Neural cell (in vitro differentiated cells): Measurements from ENCODE around the gene SKA3. TPM values are rescaled to one million over a fixed set of nuclear protein-coding genes. Genes with fewer than 3 reads are reported as not detected.

Experiments
- H2AFZ ChIP-seq: fragments of 200-600, 300-800 bp; sonication (generic), shearing (Covaris generic); 2 replicates; pipeline ENCODE4 v1.6.0; 2014; ENCODE audit warnings: low read depth, mild to moderate bottlenecking, antibody characterized with exemption, low read length, moderate library complexity
- H3F3A ChIP-seq: fragments of 200-600 bp; shearing (Covaris generic); 2 replicates; pipeline ENCODE4 v1.6.1; 2016; ENCODE audit warnings: mild to moderate bottlenecking, moderate library complexity, mixed read lengths, antibody characterized with exemption, low read length; ENCODE audit not compliant: insufficient read depth, poor library complexity, severe bottlenecking
- H3K27ac ChIP-seq: fragments of 200-600, 300-800 bp; sonication (generic), shearing (Covaris generic); 2 replicates; pipeline ENCODE4 v1.5.1; 2014; ENCODE audit warnings: mild to moderate bottlenecking, low read length, moderate library complexity
- H3K27me3 ChIP-seq: fragments of 300-800, 200-600 bp; sonication (generic), shearing (Covaris generic); 2 replicates; pipeline ENCODE4 v1.6.0; 2014; ENCODE audit warnings: mild to moderate bottlenecking, low read depth, low read length, moderate library complexity; ENCODE audit not compliant: insufficient read depth
- H3K36me3 ChIP-seq: fragments of 300-800, 200-600 bp; sonication (generic), shearing (Covaris generic); 2 replicates; pipeline ENCODE4 v1.5.1; 2014; ENCODE audit warnings: mild to moderate bottlenecking, antibody characterized with exemption, low read length, moderate library complexity; ENCODE audit not compliant: insufficient read depth
- H3K4me2 ChIP-seq: fragments of 300-800, 200-600 bp; sonication (generic), shearing (Covaris generic); 2 replicates; pipeline ENCODE4 v1.6.0; 2014; ENCODE audit warnings: mild to moderate bottlenecking, low read length
- H3K4me3 ChIP-seq: fragments of 300-800, 200-600 bp; sonication (generic), shearing (Covaris generic); 2 replicates; pipeline ENCODE4 v1.5.1; 2014; ENCODE audit warnings: mild to moderate bottlenecking, low read length, moderate library complexity
- H3K79me2 ChIP-seq: fragments of 200-600 bp; shearing (Covaris generic); replicated peaks from 2 replicates; pipeline ENCODE4 v1.6.0; 2014; ENCODE audit warnings: mild to moderate bottlenecking, low read length, moderate library complexity; ENCODE audit not compliant: insufficient read depth
- H3K9ac ChIP-seq: fragments of 300-800, 200-600 bp; sonication (generic), shearing (Covaris generic); 2 replicates; pipeline ENCODE4 v1.6.1; 2016; ENCODE audit warnings: mild to moderate bottlenecking, low read length, mixed read lengths
- H3K9me2 ChIP-seq: fragments of 200-600 bp; shearing (Covaris generic); 2 replicates; pipeline ENCODE4 v1.6.1; 2016; ENCODE audit warnings: mild to moderate bottlenecking, low read length, mixed read lengths; ENCODE audit not compliant: insufficient read depth
- H3K9me3 ChIP-seq: fragments of 200-600, 300-800 bp; sonication (generic), shearing (Covaris generic); 2 replicates; pipeline ENCODE4 v1.6.1; 2016; ENCODE audit warnings: mild to moderate bottlenecking, mixed run types, low read length, moderate library complexity, mixed read lengths
- H4K20me1 ChIP-seq: fragments of 200-600 bp; shearing (Covaris generic); 2 replicates; pipeline ENCODE4 v1.6.1; 2016; ENCODE audit warnings: mild to moderate bottlenecking, mixed run types; ENCODE audit not compliant: insufficient read depth
- CTCF ChIP-seq: fragments of 450-650 bp; IDR thresholded peaks from 2 replicates; pipeline ENCODE4 v1.5.1; 2014; ENCODE audit warnings: antibody characterized with exemption, mild to moderate bottlenecking, moderate library complexity; ENCODE audit not compliant: poor library complexity, severe bottlenecking
- EP300 ChIP-seq: fragments of 450-650 bp; conservative IDR thresholded peaks from 2 replicates; pipeline ENCODE4 v1.6.1; 2014; ENCODE audit warnings: antibody characterized with exemption, mild to moderate bottlenecking, moderate library complexity; ENCODE audit not compliant: poor library complexity, severe bottlenecking
- EZH2 ChIP-seq: fragments of 200-600, 300-800 bp; shearing (Covaris generic), sonication (generic); IDR thresholded peaks from 2 replicates; pipeline ENCODE4 v1.6.1; 2014; ENCODE audit warnings: antibody characterized with exemption, low read length, borderline replicate concordance, mild to moderate bottlenecking; ENCODE audit not compliant: insufficient read depth, poor library complexity, severe bottlenecking
- MXI1 ChIP-seq: fragments of 450-650 bp; conservative IDR thresholded peaks from 2 replicates; pipeline ENCODE4 v1.6.1; 2014; ENCODE audit warnings: antibody characterized with exemption, mild to moderate bottlenecking; ENCODE audit not compliant: poor library complexity, severe bottlenecking
- POLR2AphosphoS5 ChIP-seq: IDR thresholded peaks from 2 replicates; pipeline ENCODE4 v1.6.1; 2012
- RAD21 ChIP-seq: fragments of 450-650 bp; conservative IDR thresholded peaks from 2 replicates; pipeline ENCODE4 v1.6.1; 2014; ENCODE audit warnings: antibody characterized with exemption, mild to moderate bottlenecking, moderate library complexity
- REST ChIP-seq: IDR thresholded peaks from 2 replicates; pipeline ENCODE4 v1.6.1; 2012; ENCODE audit warnings: borderline replicate concordance
- SMC3 ChIP-seq: fragments of 450-650 bp; conservative IDR thresholded peaks from 2 replicates; pipeline ENCODE4 v1.6.1; 2014; ENCODE audit warnings: antibody characterized with exemption, mild to moderate bottlenecking, moderate library complexity; ENCODE audit not compliant: poor library complexity
- TAF1 ChIP-seq: IDR thresholded peaks from 2 replicates; pipeline ENCODE4 v1.6.1; 2012; ENCODE audit warnings: low read depth
- polyA plus RNA-seq: library from polyadenylated mRNA; depleted of rRNA; stranded (reverse); fragments of >200 nt; gene quantifications from 2 replicates; pipeline ENCODE4 v1.2.3, GENCODE V29; 2014

The SKA3 gene
- polyA plus RNA-seq, 1 donor from 2014 or later, result 1.3 TPM

DNA sequence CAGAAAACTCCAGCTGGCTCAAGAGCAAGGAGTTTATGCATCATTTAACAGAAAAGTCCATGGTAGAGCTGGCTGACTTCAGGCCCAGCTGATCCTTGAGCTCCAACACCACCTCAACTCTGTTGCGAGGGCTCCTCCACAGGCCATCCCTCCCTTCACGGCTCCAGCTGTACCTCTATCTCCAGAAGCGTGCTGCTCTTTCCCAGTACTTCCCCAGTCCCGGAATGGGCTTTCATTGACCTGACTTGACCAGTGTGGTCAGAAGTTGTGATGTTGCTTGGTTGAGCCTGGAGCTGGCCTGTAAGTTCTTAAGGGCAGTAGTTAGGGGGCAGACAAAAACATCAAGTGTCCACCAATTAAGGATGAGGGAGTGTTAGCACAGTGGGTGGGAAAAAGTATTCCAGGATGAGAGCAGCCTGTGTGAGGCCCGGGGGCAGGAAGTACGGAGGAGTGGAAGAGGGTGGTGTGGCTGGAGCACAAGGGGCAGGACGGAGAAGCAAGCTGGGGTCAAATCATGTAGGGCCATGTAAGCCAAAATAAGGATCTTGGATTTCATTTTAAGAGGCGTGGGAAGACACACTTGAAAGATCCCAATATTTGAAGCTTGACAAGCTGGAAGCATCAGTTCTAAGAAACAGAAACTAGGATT lies 24.0 kb downstream of the SKA3 start:
- Histone ChIP-seq H2AFZ (no peak overlapping the region), H3K9me2 (no peaks in the 10 kb centered on the region), H3F3A (no peaks in the 10 kb centered on the region), H3K4me3 (no peak overlapping the region), H4K20me1 (no peaks in the 10 kb centered on the region), H3K9ac (no peak overlapping the region), H3K9me3 (no peaks in the 10 kb centered on the region), H3K27me3 (no peaks in the 10 kb centered on the region), H3K27ac (no peak overlapping the region), H3K79me2 (no peaks in the 10 kb centered on the region), H3K36me3 (no peaks in the 10 kb centered on the region), H3K4me2 (no peak overlapping the region)
- TF ChIP-seq EP300 (no peak), SMC3 (no peak), REST (no peak), RAD21 (no peak), CTCF (no peak), EZH2 (no peak), TAF1 (no peak), MXI1 (no peak), POLR2AphosphoS5 (no peak)

GRCh38 chr13:21150013-21150412 lies 26.3 kb downstream of the SKA3 start:
- no peak overlapping the region for H3K4me2 ChIP-seq

More at GRCh38 chr13:21150013-21150412, 26.3 kb downstream of the SKA3 start:
- H3K27me3 ChIP-seq, result no peaks in the 10 kb centered on the region
- no peak for TF ChIP-seq CTCF
- TF ChIP-seq MXI1, result no peak
- no peak for TF ChIP-seq REST
- no peak for TF ChIP-seq EZH2
- no peak for TF ChIP-seq POLR2AphosphoS5
- H3K9me3 ChIP-seq, result no peaks in the 10 kb centered on the region
- no peak overlapping the region for H3K4me3 ChIP-seq
- H3K79me2 ChIP-seq, result no peaks in the 10 kb centered on the region
- no peaks in the 10 kb centered on the region for H3K9me2 ChIP-seq
- no peaks in the 10 kb centered on the region for H3K36me3 ChIP-seq
- no peaks in the 10 kb centered on the region for H3F3A ChIP-seq
- H2AFZ ChIP-seq, result no peak overlapping the region
- no peak overlapping the region for H3K9ac ChIP-seq
- no peaks in the 10 kb centered on the region for H4K20me1 ChIP-seq
- no peak overlapping the region for H3K27ac ChIP-seq
